HepG2 (cell line): ENCODE data around the gene MAPKAPK3. TPM values are rescaled to one million over a fixed set of nuclear protein-coding genes. Genes with fewer than 3 reads are reported as not detected.

Source experiments
- FOXJ3 ChIP-seq: sonication (generic); formaldehyde crosslinking; IDR thresholded peaks from 2 replicates; pipeline ENCODE4 v1.4.0; 2020; ENCODE audit warnings: missing genetic modification reagents, mild to moderate bottlenecking, borderline replicate concordance
- FOXP4 ChIP-seq: sonication (generic); formaldehyde crosslinking; IDR thresholded peaks from 2 replicates; pipeline ENCODE4 v1.4.0; 2020; ENCODE audit warnings: missing genetic modification reagents
- HBP1 ChIP-seq: IDR thresholded peaks from 2 replicates; pipeline ENCODE4 v1.6.1; 2016; ENCODE audit warnings: low read depth, control low read depth
- HDAC1 ChIP-seq: sonication (generic); formaldehyde crosslinking; IDR thresholded peaks from 2 replicates; pipeline ENCODE4 v1.5.1; 2020; ENCODE audit warnings: mild to moderate bottlenecking, missing genetic modification reagents
- KLF6 ChIP-seq: IDR thresholded peaks from 2 replicates; pipeline ENCODE4 v1.8.0; 2016; ENCODE audit warnings: missing biosample characterization, missing genetic modification reagents
- MAFF ChIP-seq: IDR thresholded peaks from 2 replicates; pipeline ENCODE4 v1.6.1; 2011; ENCODE audit warnings: low read depth, low read length, improper control_type of control experiment
- MXD4 ChIP-seq: IDR thresholded peaks from 2 replicates; pipeline ENCODE4 v1.6.1; 2016; ENCODE audit warnings: mild to moderate bottlenecking, missing biosample characterization, missing genetic modification reagents
- NR2F6 ChIP-seq, 2 experiments: IDR thresholded peaks; 2 replicates each; pipeline ENCODE4 v1.6.1; 2016; ENCODE audit warnings: antibody characterized with exemption in 1 of 2, mild to moderate bottlenecking in 1 of 2
- PHF8 ChIP-seq: sonication (generic); formaldehyde crosslinking; IDR thresholded peaks from 2 replicates; pipeline ENCODE4 v1.5.0; 2020; ENCODE audit warnings: missing genetic modification reagents
- RAD21 ChIP-seq: fragments of 450-650 bp; formaldehyde crosslinking; IDR thresholded peaks from 2 replicates; pipeline ENCODE4 v1.5.0; 2020; ENCODE audit warnings: mild to moderate bottlenecking
- SOX5 ChIP-seq: IDR thresholded peaks from 2 replicates; pipeline ENCODE4 v1.6.1; 2016; ENCODE audit warnings: borderline replicate concordance
- SPEN ChIP-seq: sonication (generic); formaldehyde crosslinking; IDR thresholded peaks from 2 replicates; pipeline ENCODE4 v1.5.1; 2020; ENCODE audit warnings: low read depth, mild to moderate bottlenecking, missing genetic modification reagents
- TEAD3 ChIP-seq: optimal IDR thresholded peaks from 2 replicates; pipeline ENCODE3; 2016; ENCODE audit warnings: borderline replicate concordance
- U2AF1 ChIP-seq: fragments of 200-400 bp; formaldehyde crosslinking; optimal IDR thresholded peaks from 2 replicates; pipeline ENCODE3; 2017; ENCODE audit warnings: mild to moderate bottlenecking, low read depth, low read length
- USF2 ChIP-seq, 2 experiments: sonication (generic) in 1 of 2; formaldehyde crosslinking in 1 of 2; IDR thresholded peaks; 2 replicates each; pipeline versions ENCODE4 v1.5.1 to v1.6.1; 2011 to 2020; ENCODE audit warnings: borderline replicate concordance in 1 of 2, low read depth in 1 of 2, low read length in 1 of 2, mild to moderate bottlenecking in 1 of 2, missing genetic modification reagents in 1 of 2, moderate library complexity in 1 of 2
- ZBTB33 ChIP-seq: sonication (generic); formaldehyde crosslinking; IDR thresholded peaks from 2 replicates; pipeline ENCODE4 v1.4.0; 2020; ENCODE audit warnings: missing genetic modification reagents
- ZNF10 ChIP-seq: sonication (generic); formaldehyde crosslinking; IDR thresholded peaks from 2 replicates; pipeline ENCODE4 v1.4.0; 2020; ENCODE audit warnings: mild to moderate bottlenecking, low read depth, missing genetic modification reagents, borderline replicate concordance
- ZNF264 ChIP-seq: sonication (generic); formaldehyde crosslinking; IDR thresholded peaks from 2 replicates; pipeline ENCODE4 v1.4.0; 2020; ENCODE audit warnings: missing genetic modification reagents
- ZNF331 ChIP-seq: sonication (generic); formaldehyde crosslinking; IDR thresholded peaks from 2 replicates; pipeline ENCODE4 v1.4.0; 2020; ENCODE audit warnings: missing genetic modification reagents
- ZNF589 ChIP-seq: sonication (generic); formaldehyde crosslinking; conservative IDR thresholded peaks from 2 replicates; pipeline ENCODE4 v1.8.0; 2022; ENCODE audit warnings: mild to moderate bottlenecking, moderate library complexity, missing genetic modification reagents
- ZNF720 ChIP-seq: sonication (generic); formaldehyde crosslinking; IDR thresholded peaks from 2 replicates; pipeline ENCODE4 v1.4.0; 2020; ENCODE audit warnings: missing genetic modification reagents
- ZNF749 ChIP-seq: sonication (generic); formaldehyde crosslinking; IDR thresholded peaks from 2 replicates; pipeline ENCODE4 v1.8.0; 2022; ENCODE audit warnings: mild to moderate bottlenecking, missing genetic modification reagents, moderate library complexity, borderline replicate concordance
- polyA plus RNA-seq, 8 experiments: library from polyadenylated mRNA; depleted of rRNA in 3 of 8; stranded (reverse) in 7 of 8; unstranded in 1 of 8; fragments of >200 nt; fragmentation: Illumina TruSeq in 4 of 8; extraction: Trizol in 4 of 8; gene quantifications; 2 replicates each; pipeline versions ENCODE4 v1.2.1 to v1.2.3, GENCODE V29; 2011 to 2016; ENCODE audit warnings: low read depth in 4 of 8, missing spikeins in 1 of 8, mixed read lengths in 1 of 8; ENCODE audit not compliant: insufficient read depth in 1 of 8
- total RNA-seq, 5 experiments: library from RNA; depleted of rRNA; stranded (reverse); fragments of >200 nt; fragmentation: Illumina TruSeq; extraction: Trizol; gene quantifications; 2 replicates each; pipeline ENCODE4 v1.2.3, GENCODE V29; 2016; ENCODE audit warnings: low read depth in 1 of 5

MAPKAPK3 gene
- total and polyA plus RNA-seq, 2 of the 13 experiments (the other 11 are each of a cell fraction or from before 2014, with no cell fraction given) = 39.9 to 41.2 TPM

- 0 out of 2 replicates have a peak, but pooled peaks have one; percentile 41 for TF ChIP-seq KLF6 (CRISPR knock-in tag)
- no peak for TF ChIP-seq ZNF720
- TF ChIP-seq MAFF = 0 out of 2 replicates have a peak, but pooled peaks have one; percentile 33
- TF ChIP-seq FOXP4 (CRISPR knock-in tag) = peak; percentile 86
- TF ChIP-seq FOXJ3 (CRISPR knock-in tag) = peak; percentile 75; the same call in 1 of the 2 replicates
- 0 out of 2 replicates have a peak, but pooled peaks have one; percentile 34 for TF ChIP-seq MXD4
- peak; percentile 78 for TF ChIP-seq SOX5 (CRISPR knock-in tag)
- TF ChIP-seq TEAD3 = peak; percentile 51
- peak; percentile 43; the same call in 1 of the 2 replicates for TF ChIP-seq ZNF264 (CRISPR knock-in tag)
- TF ChIP-seq NR2F6 (IDR thresholded peaks at IDR 0.05) = no peak; the same call in 1 of the 2 replicates
- TF ChIP-seq NR2F6 (CRISPR knock-in tag; IDR thresholded peaks at IDR 0.05) = peak; percentile 25; the same call in 1 of the 2 replicates
- TF ChIP-seq ZNF10 = no peak
- TF ChIP-seq HBP1 (CRISPR knock-in tag) = no peak
- no peak for TF ChIP-seq ZNF589
- TF ChIP-seq USF2 (IDR thresholded peaks at IDR 0.05; ENCODE audit: low read depth, low read length) = no peak
- 0 out of 2 replicates have a peak, but pooled peaks have one; percentile 17 for TF ChIP-seq USF2 (CRISPR knock-in tag; IDR thresholded peaks at IDR 0.05; ENCODE audit: borderline replicate concordance)
- TF ChIP-seq HDAC1 (CRISPR knock-in tag) = peak; percentile 23
- TF ChIP-seq U2AF1 = no peak
- no peak; the same call in 1 of the 2 replicates for TF ChIP-seq SPEN (CRISPR knock-in tag)
- no peak for TF ChIP-seq RAD21 (CRISPR knock-in tag)
- no peak for TF ChIP-seq ZNF749 (CRISPR knock-in tag)
- TF ChIP-seq ZBTB33 (CRISPR knock-in tag) = no peak
- peak; percentile 37; the same call in 1 of the 2 replicates for TF ChIP-seq ZNF331
- 0 out of 2 replicates have a peak, but pooled peaks have one; percentile 6 for TF ChIP-seq PHF8
Measured at GRCh38 chr3:50588759-50589433, 28.1 kb upstream of the MAPKAPK3 start (continued).
